GM21423 (cell line): ENCODE measurements around the gene OR52A1.
A peak's percentile ranks its signal among the peaks of the same experiment; 100 is the strongest.

ENCODE experiments used
- ATAC-seq: cut with Tn5 transposase; IDR thresholded peaks from one replicate; pipeline ENCODE4 v1.9.1; 2021; ENCODE audit warnings: mild to moderate bottlenecking, moderate library complexity; ENCODE audit not compliant: unreplicated experiment

Gene OR52A1

DNA sequence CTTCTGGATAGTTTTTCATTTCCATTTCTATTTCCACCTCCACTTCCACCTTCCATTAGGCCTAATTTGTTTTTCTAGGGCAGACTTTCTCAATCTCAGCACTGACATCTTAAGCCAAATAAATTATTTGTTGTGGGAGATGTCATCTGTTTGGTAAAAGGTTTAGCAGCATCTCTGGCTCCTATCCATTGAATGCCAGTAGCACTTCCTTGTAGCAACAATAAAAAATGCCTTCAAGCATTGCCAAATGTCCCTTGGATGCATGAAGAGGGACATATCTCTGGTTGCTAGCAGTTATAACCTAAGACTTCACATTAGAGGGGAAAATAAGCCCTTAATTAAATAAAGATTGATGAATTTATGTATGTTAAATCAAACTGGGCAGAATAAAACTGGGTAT lies 18.3 kb downstream of the OR52A1 start:
- ATAC-seq = no peak

DNA sequence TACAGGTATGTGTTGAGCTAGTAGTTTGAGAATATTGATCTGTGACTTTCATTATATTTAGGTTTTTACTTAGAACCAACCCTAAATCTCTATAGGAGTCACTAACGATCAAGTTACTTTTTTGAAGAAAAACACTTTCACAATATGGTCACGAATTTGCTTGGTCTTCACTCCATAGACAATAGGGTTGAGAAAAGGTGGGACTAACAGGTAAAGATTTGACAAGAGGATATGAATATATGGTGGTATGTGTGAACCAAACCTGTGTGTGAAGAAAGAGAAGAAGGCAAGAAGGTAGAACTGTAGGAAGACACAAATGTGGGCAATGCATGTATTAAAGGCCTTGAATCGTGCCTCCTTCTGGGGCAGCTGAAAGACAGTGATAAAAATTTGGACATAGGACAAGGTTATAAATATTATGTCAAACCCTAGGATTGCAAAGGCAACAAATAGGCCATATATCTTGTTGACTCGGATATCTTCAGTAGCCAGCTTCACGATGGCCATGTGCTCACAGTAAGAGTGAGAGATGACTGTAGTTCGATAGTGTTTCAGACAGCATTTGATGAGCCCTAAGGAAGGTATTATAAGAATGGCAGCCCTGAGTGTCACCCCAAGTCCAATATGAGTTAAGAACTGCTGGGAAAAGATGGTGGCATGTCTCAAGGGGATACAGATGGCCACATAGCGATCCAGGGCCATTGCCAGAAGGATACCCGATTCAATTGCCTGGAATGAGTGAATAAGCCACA lies 22.8 kb downstream of the OR52A1 start:
- no peak for ATAC-seq

DNA sequence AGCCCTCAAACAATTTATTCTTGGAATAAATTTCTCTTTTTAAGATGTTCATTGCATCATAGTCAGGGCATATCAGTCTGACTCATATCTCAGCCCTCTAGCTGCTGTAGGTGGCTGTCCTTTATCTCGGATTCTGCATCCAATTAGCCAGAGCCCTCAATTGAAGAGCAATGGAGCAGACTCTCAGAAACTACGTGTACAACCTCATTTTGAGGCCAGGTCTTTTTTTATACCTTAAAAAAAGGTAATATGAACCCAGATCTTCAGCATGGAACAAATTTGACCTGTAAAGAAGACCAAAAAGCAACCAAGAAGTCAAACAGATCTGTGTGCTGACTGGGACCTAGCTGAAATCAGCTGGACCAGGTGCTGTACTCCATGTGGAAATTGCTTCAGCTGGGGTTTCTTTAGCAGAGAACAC lies 25.1 kb downstream of the OR52A1 start:
- ATAC-seq = no peak

DNA sequence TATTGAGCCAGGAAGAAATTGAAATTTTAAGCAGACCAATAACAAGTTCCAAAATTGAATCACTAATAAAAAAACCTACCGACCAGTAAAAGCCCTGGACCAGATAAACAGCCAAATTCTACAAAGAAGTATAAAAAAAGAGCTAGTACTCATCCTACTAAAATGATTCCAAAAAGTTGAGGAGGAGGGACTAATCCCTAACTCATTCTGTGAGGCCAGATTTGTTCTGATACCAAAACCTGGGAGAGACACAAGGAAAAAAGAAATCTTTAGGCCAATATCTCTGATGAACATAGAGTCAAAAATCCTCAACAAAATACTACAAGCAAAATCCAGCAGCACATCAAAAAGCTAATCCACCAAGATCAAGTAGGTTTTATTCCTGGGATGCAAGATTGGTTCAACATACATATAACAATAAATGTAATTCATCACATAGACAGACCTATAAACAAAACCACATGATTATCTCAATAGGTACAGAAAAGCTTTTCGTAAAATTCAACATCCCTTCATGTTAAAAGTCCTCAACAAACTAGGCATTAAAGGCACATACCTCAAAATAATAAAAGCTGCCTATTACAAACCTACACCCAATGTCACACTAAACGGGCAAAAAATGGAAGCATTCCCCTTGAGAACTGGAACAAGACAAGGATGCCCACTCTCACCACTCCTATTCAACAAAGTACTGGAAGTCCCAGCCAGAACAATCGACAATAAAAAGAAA lies 29.5 kb downstream of the OR52A1 start:
- no peak for ATAC-seq

DNA sequence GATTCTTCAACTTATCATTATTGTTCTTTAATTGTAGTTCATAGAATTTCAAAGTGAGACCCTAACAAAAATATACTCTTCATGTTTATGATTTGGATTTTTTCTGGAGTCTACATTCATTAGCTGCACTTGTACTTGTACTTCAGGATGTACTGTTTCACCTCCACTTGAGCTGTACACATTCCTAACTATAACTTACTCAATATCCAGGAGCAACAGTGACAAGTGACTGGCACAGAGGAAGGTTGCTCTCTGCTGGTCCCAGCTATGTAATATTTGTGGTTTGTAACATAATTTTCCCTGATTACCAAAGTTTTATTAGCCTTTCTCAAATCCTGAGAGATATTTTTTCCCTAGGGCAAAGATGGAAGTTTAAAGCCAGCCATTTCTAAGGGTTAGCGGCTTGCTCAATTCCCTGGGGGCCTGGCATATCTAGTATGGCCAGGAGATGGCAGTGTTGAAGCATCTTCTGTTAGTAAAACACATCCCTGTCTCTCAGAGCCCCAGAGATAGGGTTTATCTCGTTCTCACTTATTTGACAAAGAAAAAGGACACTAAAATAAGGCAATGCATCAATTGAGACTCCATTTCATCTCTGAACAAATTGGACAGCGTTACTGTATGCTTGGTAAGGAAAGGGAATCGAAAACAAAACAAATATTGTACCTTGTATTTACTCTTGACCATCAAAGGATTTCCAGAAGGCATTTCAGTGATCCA lies 30.6 kb downstream of the OR52A1 start:
- ATAC-seq = peak; percentile 92

DNA sequence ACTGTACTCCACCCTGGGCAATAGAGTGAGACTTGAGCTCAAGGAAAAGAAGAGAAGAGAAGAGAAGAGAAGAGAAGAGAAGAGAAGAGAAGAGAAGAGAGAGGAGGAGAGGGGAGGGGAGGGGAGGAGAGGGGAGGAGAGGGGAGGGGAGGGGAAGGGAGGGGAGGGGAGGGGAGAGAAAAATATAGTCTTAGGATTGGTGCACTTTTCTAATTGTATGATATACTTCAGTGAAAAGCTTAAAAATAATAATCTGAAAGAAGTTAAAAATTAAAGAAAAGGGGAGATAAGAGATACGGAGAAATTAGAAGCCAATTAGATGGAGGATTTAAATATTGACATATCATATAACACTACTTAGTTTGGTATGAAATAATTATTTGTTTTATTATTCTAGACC lies 35.7 kb downstream of the OR52A1 start:
- ATAC-seq = no peak

DNA sequence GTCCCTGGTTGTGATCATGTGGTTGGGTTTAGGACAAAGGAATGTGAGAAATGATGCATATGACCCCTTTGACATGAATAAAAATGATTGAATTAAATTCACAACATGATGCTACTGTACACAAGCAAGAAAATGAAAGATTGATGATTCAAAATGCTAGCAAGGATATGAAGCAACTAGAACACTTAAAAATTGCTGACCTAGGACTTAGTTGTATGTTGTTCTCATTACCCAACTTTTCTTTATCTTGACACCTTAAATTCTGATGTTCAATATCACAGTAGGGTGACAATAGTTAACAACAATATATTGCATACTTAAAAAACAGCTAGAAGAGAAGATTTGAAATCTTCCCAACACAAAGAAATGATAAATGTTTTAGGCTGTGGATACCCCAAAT lies 37.0 kb downstream of the OR52A1 start:
- no peak for ATAC-seq

DNA sequence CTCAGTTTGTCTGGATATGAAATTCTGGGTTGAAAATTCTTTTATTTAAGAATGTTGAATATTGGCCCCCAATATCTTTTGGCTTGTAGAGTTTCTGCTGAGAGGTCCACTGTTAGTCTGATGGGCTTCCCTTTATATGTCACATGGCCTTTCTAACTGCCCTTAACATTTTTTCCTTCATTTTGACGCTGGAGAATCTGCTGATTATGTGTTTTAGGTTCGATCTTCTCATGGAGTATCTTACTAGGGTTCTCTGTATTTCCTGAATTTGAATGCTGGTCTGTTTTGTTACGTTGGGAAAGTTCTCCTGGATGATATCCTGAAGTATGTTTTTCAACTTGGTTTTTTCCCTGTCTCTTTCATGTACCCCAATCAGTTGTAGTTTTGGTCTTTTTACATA lies 39.2 kb downstream of the OR52A1 start:
- no peak for ATAC-seq

DNA sequence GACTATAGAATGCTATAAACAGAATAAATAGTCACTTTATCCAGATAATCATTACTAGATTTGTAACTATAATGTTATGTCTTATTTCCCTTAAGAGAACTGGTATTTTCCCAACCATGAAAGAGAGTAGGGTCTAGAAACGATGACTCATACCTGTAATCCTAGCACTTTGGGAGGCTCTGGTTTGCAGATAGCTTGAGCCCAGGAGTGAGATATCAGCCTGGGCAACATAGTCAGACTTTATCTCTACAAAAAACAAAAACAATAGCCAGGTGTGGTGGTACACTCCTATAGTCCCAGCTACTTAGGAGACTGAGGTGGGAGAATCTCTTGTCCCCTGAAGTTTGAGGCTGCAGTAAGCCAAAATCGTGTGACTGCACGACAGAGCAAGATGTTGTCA lies 47.3 kb downstream of the OR52A1 start:
- ATAC-seq = no peak

DNA sequence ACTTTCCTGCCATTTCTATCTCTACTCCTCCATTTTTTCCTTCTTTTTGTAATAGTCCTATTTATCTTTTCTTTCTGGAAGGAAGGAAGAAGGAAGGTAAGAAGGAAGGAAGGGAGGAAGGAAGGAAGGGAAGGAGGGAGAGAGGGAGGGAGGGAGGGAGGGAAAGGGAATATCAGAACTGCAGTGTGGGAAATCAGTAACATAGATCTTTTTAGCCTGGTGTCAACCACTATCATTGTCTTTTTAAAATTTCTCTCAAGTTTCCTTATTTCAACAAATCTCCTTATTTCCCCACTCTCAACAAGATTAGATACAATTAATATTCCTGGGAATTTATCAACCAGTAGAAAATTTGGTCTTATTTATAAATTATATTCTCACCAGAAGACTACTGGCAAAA lies 51.5 kb downstream of the OR52A1 start:
- no peak for ATAC-seq

DNA sequence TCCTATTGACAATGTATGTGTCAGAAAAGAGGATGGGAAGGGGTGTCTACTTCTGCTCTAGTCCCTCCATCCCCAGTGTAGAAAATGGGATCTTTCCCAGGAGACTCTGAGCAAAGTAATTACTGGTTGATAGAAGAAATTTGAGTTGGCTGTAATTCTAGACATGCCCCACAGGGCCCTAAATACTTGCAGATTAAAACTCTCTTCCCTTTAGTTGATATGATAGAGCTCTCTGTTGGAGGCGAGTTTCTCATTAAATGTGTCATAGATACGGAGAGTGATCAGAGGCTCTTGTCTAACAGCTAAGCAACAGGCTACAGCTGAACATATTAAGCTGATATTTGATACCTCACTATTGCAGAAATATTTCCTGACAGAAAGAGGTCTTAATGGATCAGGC lies 52.3 kb downstream of the OR52A1 start:
- ATAC-seq = no peak

DNA sequence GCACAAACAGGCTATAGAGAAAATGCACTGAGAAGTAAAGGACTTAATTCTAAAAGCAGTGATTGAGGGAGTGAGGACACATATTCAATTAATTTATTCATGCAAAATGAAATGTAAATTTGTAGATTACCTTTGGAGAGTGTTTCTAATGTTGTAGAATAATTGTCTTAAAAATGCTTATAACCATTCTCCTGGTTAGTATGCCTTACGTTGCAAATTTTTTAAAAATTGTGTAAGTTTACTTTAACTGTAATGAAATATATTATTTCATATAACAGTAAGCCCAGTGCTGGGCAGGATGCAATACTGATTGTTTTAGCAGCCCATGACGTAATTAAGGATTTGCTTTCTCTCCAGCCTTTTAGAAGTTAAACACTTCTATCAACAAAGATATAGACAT lies 58.5 kb downstream of the OR52A1 start:
- ATAC-seq = no peak
